Measurements from ENCODE around the gene RPS15.

RPS15 gene

GRCh38 chr19:1455336-1456120 is 17.3 kb downstream of the RPS15 start:
- no peak overlapping the region for H3K4me3 ChIP-seq (ENCODE audit: low read depth, low read length)
- TF ChIP-seq, protein P1, sequence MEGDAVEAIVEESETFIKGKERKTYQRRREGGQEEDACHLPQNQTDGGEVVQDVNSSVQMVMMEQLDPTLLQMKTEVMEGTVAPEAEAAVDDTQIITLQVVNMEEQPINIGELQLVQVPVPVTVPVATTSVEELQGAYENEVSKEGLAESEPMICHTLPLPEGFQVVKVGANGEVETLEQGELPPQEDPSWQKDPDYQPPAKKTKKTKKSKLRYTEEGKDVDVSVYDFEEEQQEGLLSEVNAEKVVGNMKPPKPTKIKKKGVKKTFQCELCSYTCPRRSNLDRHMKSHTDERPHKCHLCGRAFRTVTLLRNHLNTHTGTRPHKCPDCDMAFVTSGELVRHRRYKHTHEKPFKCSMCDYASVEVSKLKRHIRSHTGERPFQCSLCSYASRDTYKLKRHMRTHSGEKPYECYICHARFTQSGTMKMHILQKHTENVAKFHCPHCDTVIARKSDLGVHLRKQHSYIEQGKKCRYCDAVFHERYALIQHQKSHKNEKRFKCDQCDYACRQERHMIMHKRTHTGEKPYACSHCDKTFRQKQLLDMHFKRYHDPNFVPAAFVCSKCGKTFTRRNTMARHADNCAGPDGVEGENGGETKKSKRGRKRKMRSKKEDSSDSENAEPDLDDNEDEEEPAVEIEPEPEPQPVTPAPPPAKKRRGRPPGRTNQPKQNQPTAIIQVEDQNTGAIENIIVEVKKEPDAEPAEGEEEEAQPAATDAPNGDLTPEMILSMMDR (IDR thresholded peaks at IDR 0.05; ENCODE audit: insufficient read depth, low read depth, low read length, missing control alignments) = no peak
- DNase-seq (ENCODE audit: low read depth) = peak; percentile 68

DNA sequence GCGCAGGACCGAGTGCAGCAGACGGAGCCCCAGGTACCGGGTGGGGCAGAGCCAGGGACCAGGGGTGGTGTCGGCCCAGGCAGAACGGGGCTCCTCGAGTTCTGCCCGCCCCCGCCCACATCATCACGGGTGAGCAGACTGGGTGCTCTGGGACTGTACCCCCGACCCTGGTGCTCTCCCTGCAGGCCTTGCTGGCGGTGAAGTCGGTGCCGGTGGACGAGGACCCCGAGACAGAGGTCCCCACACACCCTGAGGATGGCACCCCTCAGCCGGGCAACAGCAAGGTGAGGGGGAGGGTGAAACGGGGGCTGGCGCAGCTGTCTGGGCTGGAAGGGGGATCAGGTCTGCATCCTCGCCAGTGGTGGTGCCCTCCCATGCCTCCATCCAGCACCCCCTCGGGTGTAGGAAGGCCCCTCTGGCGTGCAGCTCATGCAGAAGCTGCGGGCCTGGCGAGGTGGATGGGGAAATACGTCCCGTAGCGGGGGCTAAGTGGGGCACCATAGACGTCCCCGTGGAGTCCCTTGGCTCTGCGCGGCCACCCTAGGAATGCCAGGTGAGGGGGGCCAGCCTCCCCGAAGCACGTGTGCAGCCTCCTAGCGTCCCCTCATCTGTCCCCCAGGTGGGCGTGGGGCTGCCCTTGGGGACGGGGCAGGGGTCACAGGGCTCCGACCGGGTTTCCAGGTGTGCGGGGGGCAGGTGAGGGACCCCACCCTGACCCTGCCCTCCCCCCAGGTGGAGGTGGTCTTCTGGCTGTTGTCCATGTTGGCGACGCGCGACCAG is 18.1 kb downstream of the RPS15 start:
- no peak overlapping the region for H3K4me3 ChIP-seq (ENCODE audit: low read depth, low read length)
- no peak for DNase-seq (ENCODE audit: low read depth)
- TF ChIP-seq, protein P1 (IDR thresholded peaks at IDR 0.05; ENCODE audit: insufficient read depth, low read depth, low read length, missing control alignments) = no peak

DNA sequence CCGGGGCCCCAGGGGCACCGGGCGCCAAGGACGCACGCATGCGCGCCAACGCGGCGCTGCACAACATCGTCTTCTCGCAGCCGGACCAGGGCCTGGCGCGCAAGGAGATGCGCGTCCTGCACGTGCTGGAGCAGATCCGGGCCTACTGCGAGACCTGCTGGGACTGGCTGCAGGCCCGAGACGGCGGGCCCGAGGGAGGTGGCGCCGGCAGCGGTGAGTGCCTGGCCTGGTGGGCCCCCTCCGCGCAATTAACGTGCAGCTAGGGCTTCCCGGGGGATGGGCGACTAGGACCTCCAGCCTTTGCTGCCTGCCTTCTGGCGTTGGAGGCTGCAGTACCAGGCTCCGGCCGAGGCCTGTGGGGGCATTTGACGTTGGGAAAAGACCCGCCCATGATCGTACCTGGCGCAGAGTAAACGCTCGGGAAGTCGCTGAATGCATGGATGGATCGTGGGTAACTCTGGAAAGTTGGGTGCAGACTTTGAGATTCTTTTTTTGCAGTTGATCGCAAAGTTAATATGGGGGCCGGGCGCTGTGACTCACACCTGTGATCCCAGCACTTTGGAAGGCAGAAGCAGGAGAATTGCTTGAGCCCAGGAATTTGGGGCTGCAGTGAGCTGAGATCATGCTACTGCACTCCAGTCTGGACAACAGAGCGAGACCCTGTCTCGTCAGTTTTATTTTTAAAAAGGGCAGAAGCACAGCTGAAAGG is 19.0 kb downstream of the RPS15 start:
- H3K4me3 ChIP-seq (ENCODE audit: low read depth, low read length) = no peak overlapping the region
- TF ChIP-seq, protein P1 (IDR thresholded peaks at IDR 0.05; ENCODE audit: insufficient read depth, low read depth, low read length, missing control alignments) = no peak
- no peak for DNase-seq (ENCODE audit: low read depth)

GRCh38 chr19:1457892-1458291 is 19.7 kb downstream of the RPS15 start:
- TF ChIP-seq, protein P1 (IDR thresholded peaks at IDR 0.05; ENCODE audit: insufficient read depth, low read depth, low read length, missing control alignments) = no peak
- no peak overlapping the region for H3K4me3 ChIP-seq (ENCODE audit: low read depth, low read length)
- DNase-seq (ENCODE audit: low read depth) = no peak

DNA sequence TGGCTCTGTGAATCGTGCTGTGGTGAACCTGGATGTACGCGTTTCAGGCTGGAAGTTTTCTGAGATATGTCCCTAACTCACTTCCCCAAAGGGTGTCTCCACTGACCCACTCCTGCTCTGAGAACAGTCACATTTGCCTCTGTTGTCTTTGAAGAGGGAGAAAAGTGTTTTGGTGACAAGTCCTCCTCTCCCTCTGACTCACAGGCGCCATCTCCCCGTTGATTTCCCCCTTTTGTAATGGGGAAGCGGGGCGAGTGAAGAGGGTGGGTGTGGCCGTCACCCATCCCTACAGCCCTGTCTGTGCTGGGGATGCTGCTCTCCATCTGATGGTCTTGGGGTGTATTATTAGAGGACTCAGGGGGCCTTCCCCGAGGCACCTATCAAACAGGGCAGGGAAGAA is 21.3 kb downstream of the RPS15 start:
- H3K4me3 ChIP-seq (ENCODE audit: low read depth, low read length) = no peak overlapping the region
- TF ChIP-seq, protein P1 (IDR thresholded peaks at IDR 0.05; ENCODE audit: insufficient read depth, low read depth, low read length, missing control alignments) = no peak
- DNase-seq (ENCODE audit: low read depth) = no peak

DNA sequence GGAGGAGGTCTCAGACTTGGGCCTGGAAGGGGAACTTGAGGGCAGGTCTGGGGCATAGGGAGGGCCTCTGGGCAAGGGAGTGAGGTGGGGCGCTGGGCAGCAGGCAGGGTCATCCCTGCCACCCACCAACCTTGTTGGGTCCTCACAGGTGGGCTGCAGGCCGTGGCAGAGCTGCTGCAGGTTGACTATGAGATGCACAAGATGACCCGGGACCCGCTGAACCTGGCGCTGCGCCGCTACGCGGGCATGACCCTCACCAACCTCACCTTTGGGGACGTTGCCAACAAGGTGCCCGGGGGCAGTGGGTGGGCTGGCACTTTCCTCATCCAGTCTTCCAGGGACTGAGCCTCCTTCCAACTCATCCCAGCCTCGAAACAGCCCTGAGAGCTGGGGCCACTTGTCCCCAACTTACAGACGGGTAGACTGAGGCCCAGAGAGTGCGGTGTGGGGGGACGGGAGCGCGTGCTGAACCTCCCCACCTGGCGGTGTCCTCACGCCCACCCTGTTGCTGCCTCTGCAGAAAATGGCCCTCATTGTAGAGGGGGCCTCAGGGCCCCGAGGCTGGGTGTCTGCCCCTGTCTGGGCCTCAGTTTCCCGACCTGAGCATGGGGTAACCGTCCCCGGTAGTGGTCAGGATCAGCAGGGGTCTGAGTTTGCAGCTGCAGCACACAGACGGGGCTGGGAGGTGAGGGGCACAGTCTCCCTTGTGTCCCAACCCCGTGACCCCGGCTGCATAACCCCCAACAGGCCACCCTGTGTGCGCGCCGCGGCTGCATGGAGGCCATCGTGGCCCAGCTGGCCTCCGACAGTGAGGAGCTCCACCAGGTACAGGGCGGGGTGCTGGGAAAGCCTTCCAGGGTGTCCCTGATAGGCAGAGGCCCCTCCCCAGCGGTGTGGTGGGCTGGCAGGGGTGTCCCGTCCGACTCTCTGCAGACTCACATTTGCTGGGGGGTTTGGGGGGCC is 22.1 kb downstream of the RPS15 start:
- TF ChIP-seq, protein P1 (IDR thresholded peaks at IDR 0.05; ENCODE audit: insufficient read depth, low read depth, low read length, missing control alignments) = no peak
- no peak for DNase-seq (ENCODE audit: low read depth)
- H3K4me3 ChIP-seq (ENCODE audit: low read depth, low read length) = no peak overlapping the region

All from GM12865 (cell line).